ENCODE results near the gene PKIG. TPM values are rescaled to one million over a fixed set of nuclear protein-coding genes. Genes with fewer than 3 reads are reported as not detected.

The PKIG gene
- total and polyA plus RNA-seq, 2 experiments from 2014 or later: 29.7 to 33.2 TPM

- TF ChIP-seq REST (IDR thresholded peaks at IDR 0.05; ENCODE audit: unreplicated experiment): no peak
These were observed 20.5 kb upstream of the PKIG start (continued) for GRCh38 chr20:44561876-44562275.

GRCh38 chr20:44566018-44566417 lies 16.4 kb upstream of the PKIG start:
- H3K36me3 ChIP-seq (ENCODE audit: insufficient read depth): no peaks in the 10 kb centered on the region
- no peak overlapping the region for H3K4me3 Mint-ChIP-seq

More at GRCh38 chr20:44566018-44566417, 16.4 kb upstream of the PKIG start:
- Histone ChIP-seq H3K4me3 (no peak overlapping the region), H3K79me2 (replicated peaks; ENCODE audit: insufficient read depth) (0 out of 2 replicates have a peak, but pooled peaks cover 5% of the 10 kb centered on the region), H4K20me1 (replicated peaks; ENCODE audit: insufficient read depth) (no peaks in the 10 kb centered on the region), H3K27me3 (ENCODE audit: insufficient read depth) (no peaks in the 10 kb centered on the region), H3K4me1 (ENCODE audit: insufficient read depth) (no peaks in the 10 kb centered on the region), H3K9me2 (ENCODE audit: insufficient read depth) (no peaks in the 10 kb centered on the region), H3K27ac (ENCODE audit: low read depth) (no peak overlapping the region), H2AFZ (no peak overlapping the region), H3K4me2 (no peak overlapping the region), H3F3A (replicated peaks; ENCODE audit: low read depth) (no peaks in the 10 kb centered on the region)
- ATAC-seq (no peak), DNase-seq (ENCODE audit: low spot score) (no peak)
- no peaks in the 10 kb centered on the region for H3K36me3 Mint-ChIP-seq (ENCODE audit: low read depth)
- H3K27ac Mint-ChIP-seq: no peak overlapping the region
- TF ChIP-seq ETS1 (IDR thresholded peaks at IDR 0.05): no peak
- no peak for TF ChIP-seq EZH2phosphoT487 (IDR thresholded peaks at IDR 0.05; ENCODE audit: unreplicated experiment)
- no peak for TF ChIP-seq POLR2AphosphoS5 (IDR thresholded peaks at IDR 0.05; ENCODE audit: low read depth)
- TF ChIP-seq STAT1 (IDR thresholded peaks at IDR 0.05; ENCODE audit: unreplicated experiment): no peak
- no peak for TF ChIP-seq EZH2 (IDR thresholded peaks at IDR 0.05; ENCODE audit: low read depth, unreplicated experiment)
- no peak for TF ChIP-seq CREB1 (CRISPR knock-in tag; IDR thresholded peaks at IDR 0.05; ENCODE audit: low read depth)
- no peak for TF ChIP-seq ZNF331 (CRISPR knock-in tag; IDR thresholded peaks at IDR 0.05; ENCODE audit: low read depth)
- TF ChIP-seq ZNF462 (CRISPR knock-in tag; IDR thresholded peaks at IDR 0.05): no peak
- TF ChIP-seq JUNB (IDR thresholded peaks at IDR 0.05; ENCODE audit: unreplicated experiment): no peak
- TF ChIP-seq CTCF (conservative IDR thresholded peaks at IDR 0.05; ENCODE audit: low read depth in 2 of 2): no peak
- no peak for TF ChIP-seq ZNF114 (CRISPR knock-in tag; IDR thresholded peaks at IDR 0.05)
- TF ChIP-seq NANOG (IDR thresholded peaks at IDR 0.05; ENCODE audit: borderline replicate concordance): no peak
- no peaks in the 10 kb centered on the region for H3K9me3 Mint-ChIP-seq
- no peaks in the 10 kb centered on the region for H3K27me3 Mint-ChIP-seq (ENCODE audit: insufficient read depth, low read depth, poor library complexity)
- H3K4me1 Mint-ChIP-seq: no peaks in the 10 kb centered on the region

Data from GM23338 (cell line).